K562 (cell line): ENCODE measurements around the gene LRRC8E. TPM values are rescaled to one million over a fixed set of nuclear protein-coding genes. Genes with fewer than 3 reads are reported as not detected.
A peak's percentile ranks its signal among the peaks of the same experiment; 100 is the strongest.

Experiments used
- CUX1 ChIP-seq: fragments of 200-800 bp; sonication (Bioruptor generic); IDR thresholded peaks from 2 replicates; pipeline ENCODE4 v1.6.1; 2016; ENCODE audit warnings: missing genetic modification characterization, missing compliant biosample characterization
- KDM2B ChIP-seq: fragments of 250-450 bp; sonication (Bioruptor Pico); IDR thresholded peaks from 2 replicates; pipeline ENCODE4 v1.8.0; 2021; ENCODE audit warnings: mild to moderate bottlenecking, moderate library complexity
- POLR2AphosphoS2 ChIP-seq: IDR thresholded peaks from 2 replicates; pipeline ENCODE4 v1.6.1; 2012; ENCODE audit warnings: low read length, improper control_type of control experiment
- RERE ChIP-seq: sonication (generic); formaldehyde crosslinking; IDR thresholded peaks from 2 replicates; pipeline ENCODE4 v1.8.0; 2023; ENCODE audit warnings: missing genetic modification reagents, mild to moderate bottlenecking, borderline replicate concordance
- SOX6 ChIP-seq: fragments of 450-650 bp; IDR thresholded peaks from 2 replicates; pipeline ENCODE4 v1.6.1; 2014; ENCODE audit warnings: mild to moderate bottlenecking
- ZNF431 ChIP-seq: sonication (generic); formaldehyde crosslinking; IDR thresholded peaks from 2 replicates; pipeline ENCODE4 v1.8.0; 2022; ENCODE audit warnings: mild to moderate bottlenecking, missing genetic modification reagents
- ZNF449 ChIP-seq: fragments of 250-450 bp; sonication (Bioruptor Pico); IDR thresholded peaks from 2 replicates; pipeline ENCODE4 v1.8.0; 2022; ENCODE audit warnings: moderate library complexity, mild to moderate bottlenecking, inconsistent platforms
- ZNF583 ChIP-seq: fragments of 250-450 bp; sonication (Bioruptor Pico); IDR thresholded peaks from 2 replicates; pipeline ENCODE4 v1.4.0; 2020
- polyA plus RNA-seq, 8 experiments: library from polyadenylated mRNA; depleted of rRNA in 4 of 8; stranded (reverse) in 5 of 8; unstranded in 3 of 8; fragments of >200 nt; fragmentation: Nextera tagmentation in 2 of 8; fragmentation: Illumina TruSeq in 1 of 8; extraction: Ambion mirVana in 2 of 8; extraction: Trizol in 1 of 8; gene quantifications; 2 replicates each; pipeline versions ENCODE4 v1.2.1 to v1.2.3, GENCODE V29; 2011 to 2014; ENCODE audit warnings: inconsistent platforms in 1 of 8, missing spikeins in 1 of 8
- total RNA-seq, 7 experiments: library from RNA; depleted of rRNA in 6 of 7; stranded (reverse); fragments of >200 nt in 6 of 7; fragmentation: Illumina TruSeq in 2 of 7; extraction: Trizol in 2 of 7; gene quantifications; 2 replicates each; pipeline versions ENCODE4 v1.2.1 to v1.2.3, GENCODE V29; 2011 to 2021; ENCODE audit warnings: low replicate concordance in 1 of 7

Gene LRRC8E
- total and polyA plus RNA-seq, 9 of the 15 experiments (the other 6 are each of a cell fraction or from before 2014, with no cell fraction given) = 0.08 to 5.7 (median 3.5) TPM; not detected in 1

GRCh38 chr19:7903244-7904073, 15.1 kb downstream of the LRRC8E start, which contains the start of gene MAP2K7 (continued):
- TF ChIP-seq RERE (no peak), ZNF449 (no peak), ZNF431 (CRISPR knock-in tag) (no peak), ZNF583 (CRISPR knock-in tag) (no peak), CUX1 (CRISPR knock-in tag) (no peak), POLR2AphosphoS2 (peak; percentile 64; the same call in 1 of the 2 replicates), KDM2B (no peak; the same call in 1 of the 2 replicates), SOX6 (peak; percentile 59)
